GM21717 (cell line): ENCODE results near the gene TNRC6C.

Source experiments
- ATAC-seq: cut with Tn5 transposase; IDR thresholded peaks from one replicate; pipeline ENCODE4 v1.9.1; 2021; ENCODE audit warnings: mild to moderate bottlenecking, moderate library complexity; ENCODE audit not compliant: unreplicated experiment

Gene TNRC6C

GRCh38 chr17:78123258-78123929 lies 164.9 kb downstream of the TNRC6C start:
- no peak for ATAC-seq

DNA sequence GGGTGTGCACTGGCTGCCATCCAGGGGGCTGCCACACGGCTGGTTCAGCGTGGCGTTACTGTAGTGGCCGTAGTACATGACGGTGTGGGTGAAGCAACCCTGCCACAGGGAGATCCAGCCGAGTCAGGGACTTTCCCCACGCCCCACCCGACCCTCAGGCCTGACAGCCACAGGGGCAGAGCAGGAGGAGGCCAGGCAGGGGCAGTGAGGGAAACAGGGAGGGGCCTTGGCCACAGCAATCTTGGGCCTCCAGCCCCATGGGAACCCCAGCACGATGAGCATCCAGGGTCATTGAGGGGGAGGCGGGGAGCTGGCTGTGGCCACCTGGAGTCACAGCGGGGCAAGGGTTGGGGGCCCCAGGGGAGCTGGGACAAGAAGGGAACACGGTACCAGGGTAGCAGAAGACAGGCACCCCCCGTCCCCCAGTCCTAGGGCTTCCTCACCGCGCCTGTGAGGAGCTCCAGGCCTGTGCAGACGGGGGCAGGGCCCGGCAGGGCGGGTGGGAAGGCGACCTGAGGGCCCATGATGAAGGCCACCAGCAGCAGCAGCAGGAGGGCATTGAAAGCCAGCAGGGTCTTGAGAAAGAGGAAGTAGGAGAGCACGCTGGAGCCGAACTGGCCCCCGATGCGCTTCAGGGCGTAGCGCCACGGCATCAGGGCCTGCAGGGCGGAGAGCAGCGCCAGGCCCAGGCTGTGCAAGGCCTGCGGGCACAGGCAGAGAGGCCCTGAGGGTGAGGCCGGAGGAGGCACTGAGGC lies 165.8 kb downstream of the TNRC6C start:
- ATAC-seq: no peak

DNA sequence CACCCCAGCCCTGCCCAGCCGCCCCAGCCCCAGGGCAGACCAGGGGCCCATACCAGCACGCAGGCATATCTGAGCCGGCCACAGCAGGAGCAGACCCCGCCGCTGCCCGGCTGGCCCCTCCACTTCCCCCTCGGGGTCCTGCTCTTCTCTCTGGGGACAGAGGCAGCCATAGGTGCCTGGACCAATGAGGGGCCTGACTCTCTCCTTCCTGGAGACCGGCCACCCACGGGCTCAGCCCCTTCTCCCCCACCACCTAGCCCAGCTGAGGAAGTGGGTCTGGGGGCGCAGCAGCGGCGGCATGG lies 166.3 kb downstream of the TNRC6C start:
- no peak for ATAC-seq

DNA sequence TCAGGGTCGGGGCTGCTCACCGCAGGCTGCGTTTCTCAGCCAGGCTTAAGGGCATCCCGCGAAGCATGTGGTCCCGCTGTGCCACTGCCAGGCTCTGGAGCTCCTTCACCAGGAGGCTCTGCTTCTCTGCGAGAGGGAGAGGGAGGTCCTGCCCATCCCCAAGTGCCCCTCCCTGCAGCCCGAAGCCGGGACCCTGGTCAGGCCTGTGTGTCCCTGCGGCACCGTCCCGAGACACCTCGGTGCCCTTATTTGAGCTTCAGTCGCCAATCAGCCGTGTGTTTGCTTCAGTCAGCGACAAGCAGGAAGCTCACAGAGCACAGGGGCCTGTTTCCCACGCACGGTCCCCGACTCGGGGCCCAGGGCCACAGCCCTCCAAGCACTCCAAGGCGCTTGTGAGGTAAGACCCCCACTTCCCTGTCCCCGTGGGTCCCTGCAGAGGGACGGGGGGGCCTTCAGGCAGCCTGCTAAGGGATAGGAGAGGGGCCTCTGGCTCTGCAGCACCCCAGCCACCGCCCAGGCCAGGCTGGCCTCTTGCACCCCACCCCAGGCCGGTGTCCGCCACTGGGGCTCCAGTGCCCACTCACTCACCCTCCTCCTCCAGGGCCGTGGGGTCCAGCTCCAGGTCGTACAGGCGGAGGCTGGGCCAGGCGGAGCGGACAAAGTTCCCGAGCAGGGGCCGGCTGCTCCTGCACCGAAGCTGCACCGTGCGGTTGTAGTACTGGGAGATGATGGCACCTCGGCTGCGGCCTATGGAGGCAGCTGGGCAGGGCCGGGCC lies 166.8 kb downstream of the TNRC6C start:
- ATAC-seq: no peak

DNA sequence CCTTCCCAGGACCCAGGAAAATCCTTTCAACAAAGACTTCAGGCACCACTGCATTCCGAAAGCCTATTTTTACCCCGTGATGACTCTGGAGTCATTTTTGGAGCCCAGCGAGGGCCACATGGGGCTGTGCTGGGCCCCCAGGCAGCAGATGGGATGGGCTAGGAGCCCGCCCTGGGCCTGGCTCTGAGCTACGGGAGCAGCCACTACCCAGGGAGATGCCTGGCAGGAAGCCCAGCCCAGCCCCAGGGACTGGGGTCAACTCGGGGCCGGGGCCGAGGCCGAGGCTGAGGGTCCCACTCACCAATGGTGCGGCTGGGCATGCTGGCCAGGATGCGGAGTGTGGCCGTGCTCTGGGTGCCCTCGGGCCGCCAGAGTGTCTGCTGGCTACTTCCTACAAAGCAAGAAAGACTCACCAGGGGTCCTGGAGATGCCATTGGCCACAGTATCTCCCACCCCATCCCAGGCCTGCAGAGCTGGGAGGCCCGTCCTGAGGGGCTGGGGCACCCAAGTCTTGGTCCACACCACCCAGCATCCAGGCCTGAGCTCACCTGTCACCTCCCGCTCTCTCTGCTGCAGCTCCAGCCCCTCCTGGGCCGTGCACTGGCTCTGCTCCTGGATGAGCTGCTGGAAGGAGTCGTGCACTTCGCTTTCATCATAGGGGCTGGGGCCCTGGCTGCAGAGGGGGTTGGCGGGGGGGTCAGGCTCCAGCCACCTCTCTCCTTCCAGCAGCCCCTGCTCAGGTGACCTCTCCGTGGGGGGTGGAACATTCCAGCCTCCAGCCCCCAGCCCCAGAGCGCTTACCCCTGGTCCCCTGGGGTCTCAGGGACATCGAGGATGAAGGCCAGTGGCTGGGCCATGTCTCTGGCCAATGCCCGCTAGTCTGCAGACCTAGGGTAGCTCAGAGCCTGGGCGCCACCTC lies 167.7 kb downstream of the TNRC6C start:
- ATAC-seq: no peak

GRCh38 chr17:78126895-78127238 lies 168.4 kb downstream of the TNRC6C start:
- ATAC-seq: no peak

- ATAC-seq: no peak
Measured at GRCh38 chr17:78127239-78127887, 168.9 kb downstream of the TNRC6C start.

DNA sequence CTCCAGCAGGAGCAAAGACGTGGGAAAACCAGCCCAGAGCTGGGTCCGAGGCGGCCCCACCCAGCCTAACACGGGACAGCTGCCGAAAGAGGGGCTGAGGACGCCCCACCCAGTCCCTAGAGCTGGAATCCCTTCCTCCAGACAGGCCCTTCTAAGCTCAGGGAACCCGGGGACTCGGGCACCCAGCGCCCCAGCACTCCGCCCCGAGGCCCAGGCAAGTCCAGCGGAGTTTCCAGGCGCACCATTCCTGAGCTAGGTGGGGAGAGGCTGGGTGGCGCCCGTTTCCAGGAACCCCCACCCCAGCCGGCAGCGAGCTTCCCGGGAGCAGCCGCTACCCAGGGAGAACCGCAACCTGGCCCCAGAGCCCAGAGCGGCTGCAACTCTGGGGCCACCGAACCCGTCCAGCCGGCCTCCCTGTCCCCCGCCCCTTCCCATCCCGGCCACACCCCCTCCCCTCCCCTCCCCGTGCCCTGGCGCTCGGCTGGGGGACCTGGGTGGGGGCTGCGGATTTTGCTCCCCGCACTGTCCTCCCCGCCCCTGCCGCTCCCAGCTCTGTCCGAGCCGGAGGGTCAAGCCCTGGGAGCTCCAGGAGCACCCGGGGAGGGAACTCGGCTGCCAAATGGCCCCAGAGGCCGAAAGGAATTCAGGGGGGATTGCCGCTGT lies 169.5 kb downstream of the TNRC6C start:
- no peak for ATAC-seq

DNA sequence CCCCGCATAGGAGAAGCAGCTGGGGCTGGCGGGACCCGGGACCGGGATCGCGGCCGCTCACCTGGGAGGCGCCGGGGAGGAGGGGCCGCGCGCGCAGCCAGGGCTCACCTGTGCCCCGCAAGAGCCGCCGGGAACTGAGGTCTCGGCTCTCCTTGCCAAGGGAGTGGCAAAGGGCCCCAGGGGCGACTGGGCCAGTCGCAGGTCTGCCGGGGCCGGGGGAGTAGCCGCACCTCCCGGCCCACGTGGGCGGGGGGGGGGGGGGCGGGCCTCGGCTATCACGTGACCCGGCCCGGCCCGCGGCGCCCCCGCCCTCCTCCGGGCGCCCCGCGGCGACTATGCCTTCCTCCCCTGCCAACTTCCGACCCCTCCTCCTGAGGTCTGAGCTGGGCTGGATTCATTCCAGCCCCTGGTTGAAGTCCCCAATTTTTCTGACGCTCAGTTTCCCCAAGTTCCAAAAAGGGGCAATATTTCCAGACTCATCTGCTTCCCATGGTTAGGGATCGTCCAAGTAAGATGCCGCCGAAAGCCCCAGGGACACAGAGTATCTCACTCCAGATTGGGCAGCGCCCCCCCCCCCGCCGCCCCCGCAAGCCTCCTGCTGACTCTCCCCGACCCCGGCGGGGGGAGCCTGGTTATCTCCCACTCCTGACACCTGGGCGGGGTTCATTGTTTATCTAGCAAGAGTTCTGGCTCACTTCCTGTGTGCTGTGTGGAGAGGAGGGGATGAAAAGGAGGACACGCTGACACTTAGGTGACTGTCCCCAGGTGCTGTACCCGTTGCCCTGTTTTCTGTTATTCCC lies 170.2 kb downstream of the TNRC6C start, which contains the start of gene TMC6:
Gene TMC6, minus strand, starts transcription at position 205 of the 800 bp plus-strand sequence. CDS start 1,923 bp downstream, outside the sequence.
- no peak for ATAC-seq

DNA sequence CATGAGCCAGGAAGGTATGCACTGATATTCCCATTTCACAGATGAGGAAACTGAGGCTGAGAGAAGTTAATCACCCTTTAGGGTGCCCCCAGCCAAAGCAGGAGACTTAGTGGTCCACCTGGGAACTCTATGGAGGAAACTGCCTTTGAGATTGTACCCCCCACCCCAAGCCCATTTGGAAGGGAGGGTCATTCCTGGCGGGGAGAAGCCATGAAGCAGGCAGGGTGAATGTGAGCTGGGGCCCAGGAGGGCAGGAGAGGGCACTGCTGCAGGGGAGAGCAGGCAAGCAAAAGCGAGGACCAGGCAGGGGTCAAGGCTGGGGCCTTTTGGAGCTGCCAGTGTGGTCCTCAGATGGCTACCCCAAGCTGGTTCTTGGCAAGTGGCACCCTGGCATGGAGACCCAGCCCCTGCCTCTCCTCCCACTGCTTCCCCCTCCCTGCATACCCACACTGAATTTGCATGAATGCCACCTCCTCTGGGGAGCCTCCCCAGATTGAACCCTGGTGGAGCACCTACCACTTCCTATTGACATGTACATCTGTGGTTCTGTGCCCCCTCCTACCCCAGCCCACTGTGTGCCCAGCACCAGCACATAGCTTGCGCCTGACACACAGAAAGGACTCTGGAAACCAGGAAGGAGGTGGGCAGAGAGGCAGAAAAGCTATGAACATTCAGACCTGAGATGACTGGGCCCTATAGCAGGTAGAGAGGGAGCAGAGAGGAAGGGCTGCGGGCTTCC lies 171.0 kb downstream of the TNRC6C start:
- ATAC-seq: no peak

DNA sequence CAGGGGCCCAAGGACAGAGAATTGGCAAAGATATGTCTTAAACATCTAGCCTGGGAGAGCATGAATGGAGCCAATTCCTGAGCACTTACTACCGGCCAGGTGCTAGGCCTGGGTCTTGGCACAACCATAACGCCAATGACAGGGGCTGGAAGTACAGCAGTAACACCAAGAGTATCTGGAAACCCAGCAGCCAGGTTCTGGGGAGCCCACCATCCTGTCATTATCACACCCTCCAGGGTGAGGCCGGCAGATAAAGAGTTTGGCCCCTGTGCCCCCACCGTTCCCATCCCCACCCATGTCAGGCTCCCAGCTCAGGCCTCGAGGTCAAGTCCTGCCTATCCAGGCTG lies 171.6 kb downstream of the TNRC6C start:
- no peak for ATAC-seq

DNA sequence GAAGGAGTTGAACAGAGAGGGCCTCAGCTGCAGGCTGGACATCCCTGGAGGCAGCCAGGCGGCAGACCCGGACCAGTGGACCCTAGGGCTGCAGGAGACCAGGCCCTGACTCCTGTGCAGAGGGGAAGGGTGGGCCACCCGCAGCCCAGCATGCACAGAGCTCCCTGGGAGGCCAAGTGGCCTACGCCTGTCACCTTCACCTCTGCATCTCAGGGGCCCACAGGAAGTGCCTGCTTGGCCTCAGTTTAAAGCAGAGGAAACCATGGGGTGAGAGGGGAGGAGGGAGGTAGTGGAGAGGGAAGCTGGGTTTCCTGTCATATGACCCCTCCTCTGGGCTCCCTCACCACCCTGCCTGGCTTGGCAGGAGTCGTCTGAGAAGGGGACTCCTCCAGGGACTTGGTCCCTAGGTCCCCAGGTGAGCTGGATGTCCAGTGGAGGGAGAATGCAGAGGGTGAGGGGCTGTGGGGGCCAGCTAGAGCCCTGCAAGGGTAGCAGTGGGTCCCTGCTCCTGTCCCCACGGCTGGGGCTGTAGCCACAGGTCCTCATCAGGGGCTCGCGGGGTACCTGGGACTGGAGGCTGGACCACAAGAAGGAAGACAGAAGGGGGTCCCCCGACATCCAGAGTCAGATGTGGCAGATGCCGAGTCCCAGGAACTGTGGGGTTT lies 172.1 kb downstream of the TNRC6C start, which contains the start of gene TMC8:
Gene TMC8, plus strand, starts transcription at position 335 of the 665 bp plus-strand sequence. CDS start 818 bp downstream, outside the sequence.
- ATAC-seq: no peak

- no peak for ATAC-seq
Measured at GRCh38 chr17:78131172-78132083, 172.9 kb downstream of the TNRC6C start.

DNA sequence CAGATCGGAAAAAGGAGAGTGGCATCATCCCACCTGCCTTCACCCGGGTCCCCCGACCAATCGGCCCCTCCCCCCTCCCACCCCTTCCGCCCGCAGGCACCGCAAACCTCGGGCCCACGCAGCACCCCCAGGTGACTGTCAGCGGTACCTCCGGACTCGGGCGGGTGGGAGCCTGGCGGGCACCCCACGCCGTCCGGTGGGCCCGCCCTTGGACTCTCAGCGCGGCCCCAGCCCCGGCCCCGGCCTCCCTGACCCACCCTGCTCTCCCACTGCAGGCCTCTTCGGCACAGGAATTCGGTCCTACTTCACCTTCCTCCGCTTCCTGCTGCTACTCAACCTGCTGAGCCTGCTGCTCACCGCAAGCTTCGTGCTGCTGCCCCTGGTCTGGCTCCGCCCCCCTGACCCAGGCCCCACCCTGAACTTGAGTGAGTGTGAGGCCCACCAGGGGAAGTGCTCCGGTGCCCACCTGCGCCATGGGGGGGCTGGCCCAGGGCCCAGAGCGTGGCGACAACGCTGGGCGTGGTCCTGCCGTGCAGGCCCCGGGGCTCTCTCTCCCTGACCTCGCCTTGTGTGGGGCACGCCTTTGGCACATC lies 173.7 kb downstream of the TNRC6C start:
- ATAC-seq: no peak

GRCh38 chr17:78132767-78133178 lies 174.3 kb downstream of the TNRC6C start:
- ATAC-seq: no peak

- no peak for ATAC-seq
Measured at GRCh38 chr17:78133179-78133951, 174.9 kb downstream of the TNRC6C start.
